Lower leg skin (tissue), 4 donors: Measurements from ENCODE around the gene CAMKK1. TPM values are rescaled to one million over a fixed set of nuclear protein-coding genes. Genes with fewer than 3 reads are reported as not detected.

Source experiments
- DNase-seq, 2 donors: peaks; one replicate each; pipeline ENCODE4 v3.0.0-alpha.2; 2019; ENCODE audit warnings: low spot score in 2 of 2
- H3K4me3 ChIP-seq: fragments of 200-600 bp; sonication (generic); 2 replicates; pipeline ENCODE4 v1.5.1; 2017; ENCODE audit warnings: mild to moderate bottlenecking, low read depth; ENCODE audit not compliant: poor library complexity, severe bottlenecking
- POLR2A ChIP-seq, 2 donors: fragments of 450-650 bp; IDR thresholded peaks; one replicate each; pipeline ENCODE4 v1.6.1; 2016 to 2017; ENCODE audit warnings: antibody characterized with exemption in 2 of 2, mild to moderate bottlenecking in 1 of 2, moderate library complexity in 1 of 2
- WGBS, 2 donors: methylation state at CpG; one replicate each; pipeline ENCODE4 v1.1.5; 2018; 5-methylcytosine and 5-hydroxymethylcytosine counted together
- intact Hi-C: fragments of 100-400 bp; cut with DNase I; formaldehyde crosslinking; loops from one replicate; pipeline ENCODE4 v1.15.0; 2023; ENCODE audit warnings: low total_unique reads
- total RNA-seq, 4 donors: library from RNA; depleted of rRNA; stranded (reverse); fragments of >200 nt; gene quantifications; one replicate each; pipeline ENCODE4 v1.1.0, GENCODE V29; 2016
- TF ChIP-seq, protein P1 (sequence below), 3 donors: fragments of 450-650 bp; IDR thresholded peaks; one replicate each; pipeline ENCODE4 v1.5.1; 2016; ENCODE audit warnings: antibody characterized with exemption in 3 of 3, mild to moderate bottlenecking in 3 of 3, moderate library complexity in 2 of 3

The CAMKK1 gene
- total RNA-seq, 4 donors from 2014 or later, result 7.3 to 21.2 (median 14.6) TPM

DNA sequence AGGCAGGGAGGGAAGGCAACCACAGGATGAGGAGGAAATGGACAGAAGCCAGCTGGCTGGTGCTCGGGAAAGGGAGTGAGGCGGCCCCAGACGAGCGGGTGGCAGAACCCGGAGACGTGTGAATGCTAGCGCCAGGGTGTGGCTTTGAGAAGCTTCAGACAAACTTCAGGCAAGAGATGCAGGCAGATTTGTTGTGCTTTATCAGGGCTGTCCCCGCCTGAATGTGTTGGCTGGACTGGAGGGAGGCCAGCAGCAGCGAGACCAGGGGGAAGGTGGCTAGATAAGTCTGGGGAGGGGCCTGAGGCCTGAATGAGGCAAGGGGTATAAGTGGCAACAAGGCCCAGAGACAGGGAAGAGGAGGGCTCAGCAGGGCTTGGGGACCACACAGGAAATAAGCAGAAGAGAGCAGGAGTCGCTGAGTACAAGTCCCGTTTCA lies 22.0 kb downstream of the CAMKK1 start:
- DNase-seq, result no peak
- WGBS, 2 donors, result 32 to 40% methylated on average over 11 of the region's 11 CpGs
- H3K4me3 ChIP-seq, result no peak overlapping the region
- intact Hi-C loops, result no loop called here
- TF ChIP-seq, protein P1, sequence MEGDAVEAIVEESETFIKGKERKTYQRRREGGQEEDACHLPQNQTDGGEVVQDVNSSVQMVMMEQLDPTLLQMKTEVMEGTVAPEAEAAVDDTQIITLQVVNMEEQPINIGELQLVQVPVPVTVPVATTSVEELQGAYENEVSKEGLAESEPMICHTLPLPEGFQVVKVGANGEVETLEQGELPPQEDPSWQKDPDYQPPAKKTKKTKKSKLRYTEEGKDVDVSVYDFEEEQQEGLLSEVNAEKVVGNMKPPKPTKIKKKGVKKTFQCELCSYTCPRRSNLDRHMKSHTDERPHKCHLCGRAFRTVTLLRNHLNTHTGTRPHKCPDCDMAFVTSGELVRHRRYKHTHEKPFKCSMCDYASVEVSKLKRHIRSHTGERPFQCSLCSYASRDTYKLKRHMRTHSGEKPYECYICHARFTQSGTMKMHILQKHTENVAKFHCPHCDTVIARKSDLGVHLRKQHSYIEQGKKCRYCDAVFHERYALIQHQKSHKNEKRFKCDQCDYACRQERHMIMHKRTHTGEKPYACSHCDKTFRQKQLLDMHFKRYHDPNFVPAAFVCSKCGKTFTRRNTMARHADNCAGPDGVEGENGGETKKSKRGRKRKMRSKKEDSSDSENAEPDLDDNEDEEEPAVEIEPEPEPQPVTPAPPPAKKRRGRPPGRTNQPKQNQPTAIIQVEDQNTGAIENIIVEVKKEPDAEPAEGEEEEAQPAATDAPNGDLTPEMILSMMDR (IDR thresholded peaks at IDR 0.05), result no peak
- TF ChIP-seq POLR2A (IDR thresholded peaks at IDR 0.05), result no peak

DNA sequence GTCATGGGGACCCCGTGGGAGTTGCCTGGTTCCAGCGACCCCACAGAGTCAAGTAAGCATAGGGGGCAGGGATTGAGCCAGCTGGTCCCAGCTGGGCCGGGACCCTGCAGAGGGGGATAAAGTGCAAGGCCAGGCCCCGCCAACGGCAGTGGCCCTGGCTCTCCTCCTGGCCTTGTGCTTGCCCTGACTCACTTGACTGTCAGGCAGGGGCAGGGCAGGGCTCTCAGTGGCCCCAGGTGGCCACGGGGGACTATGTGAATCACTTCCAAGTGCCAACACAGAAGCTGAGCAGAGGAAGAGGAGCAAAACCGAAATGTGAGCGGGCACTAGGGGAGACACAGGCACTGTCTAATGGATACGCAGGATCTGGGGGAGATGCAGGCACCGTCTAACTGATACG lies 25.2 kb downstream of the CAMKK1 start:
- DNase-seq, result no peak
- no peak overlapping the region for H3K4me3 ChIP-seq
- intact Hi-C loops, result no loop called here
- TF ChIP-seq POLR2A (IDR thresholded peaks at IDR 0.05), result no peak
- TF ChIP-seq, protein P1 (IDR thresholded peaks at IDR 0.05), result no peak
- WGBS, 2 donors, result 84 to 87% methylated on average over 11 of the region's 11 CpGs

DNA sequence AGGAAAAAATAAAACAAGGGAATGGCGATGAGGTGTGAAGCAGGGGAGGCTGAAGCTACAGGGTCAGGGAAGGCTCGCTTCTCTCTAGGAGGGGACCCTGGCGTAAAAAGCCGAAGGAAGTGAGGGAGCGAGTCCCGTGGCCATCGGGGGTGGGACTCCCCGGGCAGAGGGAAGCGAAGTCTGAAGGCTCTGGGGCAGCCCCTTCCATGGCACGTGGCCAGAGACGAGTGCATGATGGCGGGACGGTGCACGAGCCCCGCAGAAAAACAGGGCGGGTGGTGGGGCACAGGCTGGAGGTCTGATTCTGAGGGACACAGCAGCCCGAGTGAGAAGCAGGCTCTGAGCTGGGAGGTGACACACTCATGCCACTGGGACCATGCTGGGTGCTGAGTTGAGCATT lies 25.7 kb downstream of the CAMKK1 start:
- H3K4me3 ChIP-seq, result no peak overlapping the region
- DNase-seq, result no peak
- WGBS, 2 donors, result 85 to 86% methylated on average over 17 of the region's 17 CpGs
- intact Hi-C loops, result no loop called here
- TF ChIP-seq, protein P1 (IDR thresholded peaks at IDR 0.05), result no peak

GRCh38 chr17:3866276-3866675 lies 26.6 kb downstream of the CAMKK1 start:
- intact Hi-C loops, result no loop called here
- no peak overlapping the region for H3K4me3 ChIP-seq
- DNase-seq, result no peak
- TF ChIP-seq, protein P1 (IDR thresholded peaks at IDR 0.05), result no peak
- TF ChIP-seq POLR2A (IDR thresholded peaks at IDR 0.05), result no peak
- 80 to 85% methylated on average over 21 of the region's 21 CpGs for WGBS, 2 donors

- intact Hi-C loops, result no loop called here
- DNase-seq, result no peak
- 53 to 84% methylated on average over 7 to 8 of the region's 8 CpGs for WGBS, 2 donors
- H3K4me3 ChIP-seq, result no peak overlapping the region
- TF ChIP-seq, protein P1 (IDR thresholded peaks at IDR 0.05), result no peak
- no peak for TF ChIP-seq POLR2A (IDR thresholded peaks at IDR 0.05)
Measured at GRCh38 chr17:3865176-3865575, 27.7 kb downstream of the CAMKK1 start.

GRCh38 chr17:3864534-3864933 lies 28.3 kb downstream of the CAMKK1 start:
- no peak overlapping the region for H3K4me3 ChIP-seq
- WGBS, 2 donors, result 91 to 96% methylated on average over 9 to 10 of the region's 10 CpGs
- intact Hi-C loops, result loop anchor here (5.0 kb wide), 2 partner anchors 43 to 138 kb away; no protein-coding TSS in a partner anchor
- TF ChIP-seq, protein P1 (IDR thresholded peaks at IDR 0.05), result no peak
- TF ChIP-seq POLR2A (IDR thresholded peaks at IDR 0.05), result no peak
- no peak for DNase-seq
